Measurements from ENCODE around the gene LUZP2. TPM values are rescaled to one million over a fixed set of nuclear protein-coding genes. Genes with fewer than 3 reads are reported as not detected.

Gene LUZP2
- polyA plus RNA-seq, 1 donor from 2014 or later, result 15.5 TPM

DNA sequence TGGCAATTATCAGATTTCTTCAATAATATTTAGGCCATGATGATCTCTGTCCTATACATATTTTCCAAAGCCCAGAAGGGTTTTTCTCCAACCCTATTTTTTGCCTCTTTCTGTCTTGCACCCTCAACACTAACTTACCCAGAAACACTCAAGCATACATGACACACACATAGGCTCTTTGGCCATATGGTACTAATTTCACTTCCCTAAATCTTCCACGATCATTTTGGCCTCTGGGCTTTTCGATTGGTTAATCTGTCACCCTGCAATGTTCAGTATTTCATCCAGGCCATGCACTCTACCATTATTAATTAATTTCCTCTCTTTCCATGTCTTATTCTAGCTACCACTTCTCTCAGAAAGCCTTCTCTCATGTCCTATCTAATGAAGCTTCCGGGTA lies 59.8 kb downstream of the LUZP2 start:
- Histone ChIP-seq H3K9me2 (ENCODE audit: insufficient read depth, low read length) (no peaks in the 10 kb centered on the region), H2AFZ (ENCODE audit: low read depth, low read length) (no peak overlapping the region), H3F3A (ENCODE audit: insufficient read depth, low read length, poor library complexity, severe bottlenecking) (no peaks in the 10 kb centered on the region), H3K79me2 (replicated peaks; ENCODE audit: insufficient read depth, low read length) (no peaks in the 10 kb centered on the region), H3K4me3 (ENCODE audit: low read length) (no peak overlapping the region), H3K36me3 (ENCODE audit: insufficient read depth, low read length) (no peaks in the 10 kb centered on the region), H3K9me3 (ENCODE audit: low read length) (no peaks in the 10 kb centered on the region), H3K27ac (ENCODE audit: low read length) (no peak overlapping the region), H4K20me1 (ENCODE audit: insufficient read depth) (no peaks in the 10 kb centered on the region), H3K27me3 (ENCODE audit: insufficient read depth, low read depth, low read length) (no peaks in the 10 kb centered on the region), H3K9ac (ENCODE audit: low read length) (no peak overlapping the region), H3K4me2 (ENCODE audit: low read length) (no peak overlapping the region)
- TF ChIP-seq RAD21 (conservative IDR thresholded peaks at IDR 0.05) (no peak), SMC3 (conservative IDR thresholded peaks at IDR 0.05; ENCODE audit: poor library complexity) (no peak), TAF1 (IDR thresholded peaks at IDR 0.05; ENCODE audit: low read depth) (no peak), EZH2 (IDR thresholded peaks at IDR 0.05; ENCODE audit: borderline replicate concordance, insufficient read depth, low read length, poor library complexity, severe bottlenecking) (no peak), MXI1 (conservative IDR thresholded peaks at IDR 0.05; ENCODE audit: poor library complexity, severe bottlenecking) (no peak), EP300 (conservative IDR thresholded peaks at IDR 0.05; ENCODE audit: poor library complexity, severe bottlenecking) (no peak), POLR2AphosphoS5 (IDR thresholded peaks at IDR 0.05) (no peak)
- TF ChIP-seq, protein P1, sequence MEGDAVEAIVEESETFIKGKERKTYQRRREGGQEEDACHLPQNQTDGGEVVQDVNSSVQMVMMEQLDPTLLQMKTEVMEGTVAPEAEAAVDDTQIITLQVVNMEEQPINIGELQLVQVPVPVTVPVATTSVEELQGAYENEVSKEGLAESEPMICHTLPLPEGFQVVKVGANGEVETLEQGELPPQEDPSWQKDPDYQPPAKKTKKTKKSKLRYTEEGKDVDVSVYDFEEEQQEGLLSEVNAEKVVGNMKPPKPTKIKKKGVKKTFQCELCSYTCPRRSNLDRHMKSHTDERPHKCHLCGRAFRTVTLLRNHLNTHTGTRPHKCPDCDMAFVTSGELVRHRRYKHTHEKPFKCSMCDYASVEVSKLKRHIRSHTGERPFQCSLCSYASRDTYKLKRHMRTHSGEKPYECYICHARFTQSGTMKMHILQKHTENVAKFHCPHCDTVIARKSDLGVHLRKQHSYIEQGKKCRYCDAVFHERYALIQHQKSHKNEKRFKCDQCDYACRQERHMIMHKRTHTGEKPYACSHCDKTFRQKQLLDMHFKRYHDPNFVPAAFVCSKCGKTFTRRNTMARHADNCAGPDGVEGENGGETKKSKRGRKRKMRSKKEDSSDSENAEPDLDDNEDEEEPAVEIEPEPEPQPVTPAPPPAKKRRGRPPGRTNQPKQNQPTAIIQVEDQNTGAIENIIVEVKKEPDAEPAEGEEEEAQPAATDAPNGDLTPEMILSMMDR (IDR thresholded peaks at IDR 0.05; ENCODE audit: poor library complexity, severe bottlenecking), result no peak
- TF ChIP-seq, protein P2, sequence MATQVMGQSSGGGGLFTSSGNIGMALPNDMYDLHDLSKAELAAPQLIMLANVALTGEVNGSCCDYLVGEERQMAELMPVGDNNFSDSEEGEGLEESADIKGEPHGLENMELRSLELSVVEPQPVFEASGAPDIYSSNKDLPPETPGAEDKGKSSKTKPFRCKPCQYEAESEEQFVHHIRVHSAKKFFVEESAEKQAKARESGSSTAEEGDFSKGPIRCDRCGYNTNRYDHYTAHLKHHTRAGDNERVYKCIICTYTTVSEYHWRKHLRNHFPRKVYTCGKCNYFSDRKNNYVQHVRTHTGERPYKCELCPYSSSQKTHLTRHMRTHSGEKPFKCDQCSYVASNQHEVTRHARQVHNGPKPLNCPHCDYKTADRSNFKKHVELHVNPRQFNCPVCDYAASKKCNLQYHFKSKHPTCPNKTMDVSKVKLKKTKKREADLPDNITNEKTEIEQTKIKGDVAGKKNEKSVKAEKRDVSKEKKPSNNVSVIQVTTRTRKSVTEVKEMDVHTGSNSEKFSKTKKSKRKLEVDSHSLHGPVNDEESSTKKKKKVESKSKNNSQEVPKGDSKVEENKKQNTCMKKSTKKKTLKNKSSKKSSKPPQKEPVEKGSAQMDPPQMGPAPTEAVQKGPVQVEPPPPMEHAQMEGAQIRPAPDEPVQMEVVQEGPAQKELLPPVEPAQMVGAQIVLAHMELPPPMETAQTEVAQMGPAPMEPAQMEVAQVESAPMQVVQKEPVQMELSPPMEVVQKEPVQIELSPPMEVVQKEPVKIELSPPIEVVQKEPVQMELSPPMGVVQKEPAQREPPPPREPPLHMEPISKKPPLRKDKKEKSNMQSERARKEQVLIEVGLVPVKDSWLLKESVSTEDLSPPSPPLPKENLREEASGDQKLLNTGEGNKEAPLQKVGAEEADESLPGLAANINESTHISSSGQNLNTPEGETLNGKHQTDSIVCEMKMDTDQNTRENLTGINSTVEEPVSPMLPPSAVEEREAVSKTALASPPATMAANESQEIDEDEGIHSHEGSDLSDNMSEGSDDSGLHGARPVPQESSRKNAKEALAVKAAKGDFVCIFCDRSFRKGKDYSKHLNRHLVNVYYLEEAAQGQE (IDR thresholded peaks at IDR 0.05; ENCODE audit: borderline replicate concordance), result no peak

DNA sequence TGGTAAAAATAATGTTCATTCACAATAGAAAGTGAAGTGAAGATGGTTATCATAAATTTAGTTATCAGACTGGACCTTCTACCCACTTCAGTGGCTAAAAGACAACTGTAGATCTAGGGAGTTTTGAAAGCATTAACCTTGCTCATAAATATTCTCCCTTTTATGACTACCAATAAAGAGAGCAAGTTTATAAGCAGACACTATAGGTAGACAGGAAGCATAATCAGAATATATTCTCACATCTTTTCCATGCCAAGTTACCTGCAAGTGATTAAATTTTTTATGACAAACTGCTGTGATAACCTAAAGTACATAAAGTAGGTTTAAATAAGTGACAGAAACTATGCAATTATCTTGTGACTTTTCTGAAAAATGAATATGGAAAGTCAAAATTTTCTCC lies 62.5 kb downstream of the LUZP2 start:
- H3F3A ChIP-seq (ENCODE audit: insufficient read depth, low read length, poor library complexity, severe bottlenecking), result no peaks in the 10 kb centered on the region
- TF ChIP-seq EP300 (conservative IDR thresholded peaks at IDR 0.05; ENCODE audit: poor library complexity, severe bottlenecking), result no peak
- TF ChIP-seq SMC3 (conservative IDR thresholded peaks at IDR 0.05; ENCODE audit: poor library complexity), result no peak
- TF ChIP-seq MXI1 (conservative IDR thresholded peaks at IDR 0.05; ENCODE audit: poor library complexity, severe bottlenecking), result no peak
- no peak for TF ChIP-seq TAF1 (IDR thresholded peaks at IDR 0.05; ENCODE audit: low read depth)
- TF ChIP-seq EZH2 (IDR thresholded peaks at IDR 0.05; ENCODE audit: borderline replicate concordance, insufficient read depth, low read length, poor library complexity, severe bottlenecking), result no peak
- no peak for TF ChIP-seq RAD21 (conservative IDR thresholded peaks at IDR 0.05)
- TF ChIP-seq, protein P2 (IDR thresholded peaks at IDR 0.05; ENCODE audit: borderline replicate concordance), result no peak
- TF ChIP-seq POLR2AphosphoS5 (IDR thresholded peaks at IDR 0.05), result no peak
- TF ChIP-seq, protein P1 (IDR thresholded peaks at IDR 0.05; ENCODE audit: poor library complexity, severe bottlenecking), result no peak
- H3K9me3 ChIP-seq (ENCODE audit: low read length), result no peaks in the 10 kb centered on the region
- no peaks in the 10 kb centered on the region for H3K27me3 ChIP-seq (ENCODE audit: insufficient read depth, low read depth, low read length)
- no peak overlapping the region for H2AFZ ChIP-seq (ENCODE audit: low read depth, low read length)
- H3K9me2 ChIP-seq (ENCODE audit: insufficient read depth, low read length), result no peaks in the 10 kb centered on the region
- no peaks in the 10 kb centered on the region for H4K20me1 ChIP-seq (ENCODE audit: insufficient read depth)
- no peak overlapping the region for H3K9ac ChIP-seq (ENCODE audit: low read length)
- H3K4me2 ChIP-seq (ENCODE audit: low read length), result no peak overlapping the region
- H3K36me3 ChIP-seq (ENCODE audit: insufficient read depth, low read length), result no peaks in the 10 kb centered on the region
- no peak overlapping the region for H3K4me3 ChIP-seq (ENCODE audit: low read length)
- no peaks in the 10 kb centered on the region for H3K79me2 ChIP-seq (replicated peaks; ENCODE audit: insufficient read depth, low read length)
- no peak overlapping the region for H3K27ac ChIP-seq (ENCODE audit: low read length)

Data from neural cell (in vitro differentiated cells).